Testis (tissue), 3 donors: ENCODE measurements around the gene CHCHD5. TPM values are rescaled to one million over a fixed set of nuclear protein-coding genes. Genes with fewer than 3 reads are reported as not detected.
"Not testable (repeated sequence)": the region's sequence is repeated elsewhere in the genome, so short reads cannot be mapped to it uniquely, and the experiment has no call there.

Experiments
- DNase-seq: peaks from one replicate; pipeline ENCODE4 v3.0.0-alpha.2; 2019
- H3K27ac ChIP-seq, 2 donors: fragments of 200-600 bp; sonication (generic); one replicate each; pipeline ENCODE4 v1.5.1; 2019
- H3K27me3 ChIP-seq: fragments of 200-600 bp; sonication (generic); one replicate; pipeline ENCODE4 v1.5.1; 2019
- H3K36me3 ChIP-seq: fragments of 200-600 bp; sonication (generic); one replicate; pipeline ENCODE4 v1.5.1; 2017; ENCODE audit warnings: low read depth; ENCODE audit errors: missing control alignments
- H3K4me1 ChIP-seq: fragments of 200-600 bp; sonication (generic); one replicate; pipeline ENCODE4 v1.5.1; 2019
- H3K4me3 ChIP-seq, 2 donors: fragments of 200-600 bp; sonication (generic); one replicate each; pipeline ENCODE4 v1.5.1; 2017 to 2019
- H3K9me3 ChIP-seq: fragments of 200-600 bp; sonication (generic); one replicate; pipeline ENCODE4 v1.5.1; 2017
- CTCF ChIP-seq, 3 experiments: fragments of 450-650 bp in 2 of 3; fragments of 200-600 bp in 1 of 3; sonication (generic) in 1 of 3; IDR thresholded peaks; one replicate each; pipeline ENCODE4 v1.5.1; 2016 to 2019; ENCODE audit warnings: antibody characterized with exemption in 3 of 3, mild to moderate bottlenecking in 2 of 3, moderate library complexity in 1 of 3
- POLR2A ChIP-seq: fragments of 450-650 bp; IDR thresholded peaks from one replicate; pipeline ENCODE4 v1.6.1; 2017; ENCODE audit warnings: antibody characterized with exemption, mild to moderate bottlenecking, moderate library complexity
- WGBS, 2 donors: methylation state at CpG; one replicate each; pipeline ENCODE4 v1.1.5; 2018; 5-methylcytosine and 5-hydroxymethylcytosine counted together
- intact Hi-C: fragments of 100-400 bp; cut with DNase I; formaldehyde crosslinking; loops from one replicate; pipeline ENCODE4 v1.15.1; 2023; ENCODE audit warnings: low total_unique reads
- polyA plus RNA-seq: library from polyadenylated mRNA; stranded (reverse); fragments of 350-450 nt; fragmentation: Illumina TruSeq; extraction: RNeasy Lipid Tissue Mini Kit (QIAGEN cat#74804); gene quantifications from one replicate; pipeline ENCODE4 v1.2.3, GENCODE V29; 2014; ENCODE audit warnings: low read depth, low replicate concordance; ENCODE audit not compliant: insufficient read depth
- total RNA-seq, 2 donors: library from RNA; depleted of rRNA; stranded (reverse); fragments of >200 nt; gene quantifications; one replicate each; pipeline ENCODE4 v1.2.3, GENCODE V29; 2016

The CHCHD5 gene
- total and polyA plus RNA-seq, 3 donors from 2014 or later: 49.0 to 98.9 (median 51.3) TPM

GRCh38 chr2:112548980-112549379 is 35.4 kb upstream of the CHCHD5 start:
- no peaks in the 10 kb centered on the region for H3K9me3 ChIP-seq
- no peak for TF ChIP-seq POLR2A
- TF ChIP-seq CTCF (IDR thresholded peaks at IDR 0.05): no peak
- H3K36me3 ChIP-seq: no peaks in the 10 kb centered on the region
- DNase-seq: no peak
- H3K4me3 ChIP-seq: no peak overlapping the region
- no peaks in the 10 kb centered on the region for H3K27me3 ChIP-seq
- intact Hi-C loops: no loop called here
- no peak overlapping the region for H3K27ac ChIP-seq
- WGBS, 2 donors: 94 to 96% methylated on average over 2 of the region's 2 CpGs
- no peaks in the 10 kb centered on the region for H3K4me1 ChIP-seq

- intact Hi-C loops: no loop called here
- H3K27me3 ChIP-seq: no peaks in the 10 kb centered on the region
- no peak overlapping the region for H3K4me3 ChIP-seq
- H3K9me3 ChIP-seq: no peaks in the 10 kb centered on the region
- 85 to 90% methylated on average over 3 of the region's 3 CpGs for WGBS, 2 donors
- no peaks in the 10 kb centered on the region for H3K4me1 ChIP-seq
- no peak for DNase-seq
- no peak overlapping the region for H3K27ac ChIP-seq
- H3K36me3 ChIP-seq: no peaks in the 10 kb centered on the region
- TF ChIP-seq CTCF (IDR thresholded peaks at IDR 0.05) (no peak), POLR2A (no peak)
Observed at GRCh38 chr2:112566104-112566503, 18.3 kb upstream of the CHCHD5 start.

- H3K4me3 ChIP-seq, H3K27me3 ChIP-seq, H3K36me3 ChIP-seq, H3K27ac ChIP-seq, H3K4me1 ChIP-seq, intact Hi-C loops, DNase-seq, H3K9me3 ChIP-seq: not testable (repeated sequence)
- 82 to 90% methylated on average over 5 of the region's 5 CpGs for WGBS, 2 donors
Observed at GRCh38 chr2:112566508-112566907, 17.9 kb upstream of the CHCHD5 start.

GRCh38 chr2:112572005-112572404 is 12.4 kb upstream of the CHCHD5 start:
- no peaks in the 10 kb centered on the region for H3K36me3 ChIP-seq

GRCh38 chr2:112577756-112578155 is 6.7 kb upstream of the CHCHD5 start:
- intact Hi-C loops: no loop called here
- H3K9me3 ChIP-seq: no peaks in the 10 kb centered on the region
- TF ChIP-seq POLR2A: no peak
- TF ChIP-seq CTCF (IDR thresholded peaks at IDR 0.05): no peak
- no peak for DNase-seq
- no peak overlapping the region for H3K27ac ChIP-seq
- H3K27me3 ChIP-seq: no peaks in the 10 kb centered on the region
- H3K4me3 ChIP-seq: no peak overlapping the region
- WGBS, 2 donors: 39 to 44% methylated on average over 5 of the region's 5 CpGs
- H3K4me1 ChIP-seq: peaks cover 4% of the 10 kb centered on the region
- H3K36me3 ChIP-seq: no peaks in the 10 kb centered on the region

More at GRCh38 chr2:112572005-112572404, 12.4 kb upstream of the CHCHD5 start:
- intact Hi-C loops: no loop called here
- H3K4me1 ChIP-seq: no peaks in the 10 kb centered on the region
- H3K27me3 ChIP-seq: no peaks in the 10 kb centered on the region
- TF ChIP-seq CTCF (IDR thresholded peaks at IDR 0.05) (no peak), POLR2A (no peak)
- 77 to 88% methylated on average over 7 of the region's 7 CpGs for WGBS, 2 donors
- H3K9me3 ChIP-seq: no peaks in the 10 kb centered on the region
- no peak overlapping the region for H3K4me3 ChIP-seq
- no peak overlapping the region for H3K27ac ChIP-seq
- DNase-seq: no peak
